ENCODE measurements around the gene TMEM163. TPM values are rescaled to one million over a fixed set of nuclear protein-coding genes. Genes with fewer than 3 reads are reported as not detected.
"Not testable (repeated sequence)": the region's sequence is repeated elsewhere in the genome, so short reads cannot be mapped to it uniquely, and the experiment has no call there.

The TMEM163 gene
- total and polyA plus RNA-seq, 3 donors from 2014 or later: 24.0 to 44.3 (median 37.3) TPM

DNA sequence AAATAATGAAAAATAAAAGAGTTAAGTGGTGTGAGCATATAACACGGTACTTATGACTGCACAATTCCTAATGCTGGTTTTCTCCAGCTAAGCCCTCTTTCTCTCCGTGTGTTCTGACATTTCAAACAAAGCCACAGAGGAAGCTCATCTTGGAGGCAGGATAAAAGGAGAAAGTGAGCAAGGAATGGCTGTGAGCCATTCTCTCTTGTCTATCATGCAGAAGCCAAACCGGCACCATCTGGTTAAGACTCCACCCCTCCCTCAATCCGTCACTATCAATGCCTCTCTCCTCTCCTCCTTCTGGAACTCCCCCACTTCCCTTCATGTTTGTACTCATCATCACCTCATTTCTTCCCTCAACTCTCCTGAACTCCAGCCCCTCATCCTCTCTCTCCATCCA, 210.4 kb downstream of the TMEM163 start:
- no peaks in the 10 kb centered on the region for H3K36me3 ChIP-seq (ENCODE audit: low read depth, missing control alignments)
- no peaks in the 10 kb centered on the region for H3K27me3 ChIP-seq
- no peak overlapping the region for H3K27ac ChIP-seq
- TF ChIP-seq POLR2A (IDR thresholded peaks at IDR 0.05): no peak
- TF ChIP-seq CTCF (IDR thresholded peaks at IDR 0.05): no peak
- H3K4me3 ChIP-seq: no peak overlapping the region
- 55 to 60% methylated on average over 4 of the region's 4 CpGs for WGBS, 2 donors
- intact Hi-C loops (cut with DNase I; ENCODE audit: low total_unique reads): no loop called here
- H3K9me3 ChIP-seq: no peaks in the 10 kb centered on the region
- DNase-seq: no peak
- no peaks in the 10 kb centered on the region for H3K4me1 ChIP-seq

DNA sequence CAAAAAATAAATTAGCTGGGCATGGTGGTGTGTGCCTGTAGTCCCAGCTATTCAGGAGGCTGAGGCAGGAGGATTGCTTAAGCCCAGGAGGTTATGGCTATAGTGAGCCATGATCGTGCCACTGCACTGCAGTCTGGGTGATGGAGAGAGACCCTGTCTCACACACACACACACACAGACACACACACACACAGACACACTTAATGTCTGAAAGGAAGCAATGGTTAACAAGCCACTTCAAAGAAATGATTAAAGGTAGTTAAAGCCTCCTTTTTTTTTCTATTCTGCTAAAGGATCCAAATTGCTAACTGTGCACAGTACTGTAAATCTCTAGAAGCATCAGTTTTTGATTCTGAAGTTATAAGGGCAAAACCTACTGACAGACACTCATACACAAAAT, 211.1 kb downstream of the TMEM163 start:
- 92% methylated on average over 1 of the region's 1 CpG; no CpG with 5 or more reads in 1 of the 2 donors for WGBS, 2 donors
- no peaks in the 10 kb centered on the region for H3K27me3 ChIP-seq
- intact Hi-C loops (cut with DNase I; ENCODE audit: low total_unique reads): no loop called here
- no peaks in the 10 kb centered on the region for H3K36me3 ChIP-seq (ENCODE audit: low read depth, missing control alignments)
- no peak overlapping the region for H3K4me3 ChIP-seq
- H3K9me3 ChIP-seq: no peaks in the 10 kb centered on the region
- H3K4me1 ChIP-seq: no peaks in the 10 kb centered on the region
- DNase-seq: no peak
- no peak overlapping the region for H3K27ac ChIP-seq
- TF ChIP-seq CTCF (IDR thresholded peaks at IDR 0.05) (no peak), POLR2A (IDR thresholded peaks at IDR 0.05) (no peak)

GRCh38 chr2:134507159-134507558, 211.6 kb downstream of the TMEM163 start:
- H3K9me3 ChIP-seq; H3K27ac ChIP-seq; H3K27me3 ChIP-seq; H3K4me3 ChIP-seq; DNase-seq; H3K4me1 ChIP-seq; H3K36me3 ChIP-seq (ENCODE audit: low read depth, missing control alignments); intact Hi-C loops (cut with DNase I; ENCODE audit: low total_unique reads): not testable (repeated sequence)
- 88 to 92% methylated on average over 8 of the region's 8 CpGs for whole genome bisulfite sequencing, 2 donors

DNA sequence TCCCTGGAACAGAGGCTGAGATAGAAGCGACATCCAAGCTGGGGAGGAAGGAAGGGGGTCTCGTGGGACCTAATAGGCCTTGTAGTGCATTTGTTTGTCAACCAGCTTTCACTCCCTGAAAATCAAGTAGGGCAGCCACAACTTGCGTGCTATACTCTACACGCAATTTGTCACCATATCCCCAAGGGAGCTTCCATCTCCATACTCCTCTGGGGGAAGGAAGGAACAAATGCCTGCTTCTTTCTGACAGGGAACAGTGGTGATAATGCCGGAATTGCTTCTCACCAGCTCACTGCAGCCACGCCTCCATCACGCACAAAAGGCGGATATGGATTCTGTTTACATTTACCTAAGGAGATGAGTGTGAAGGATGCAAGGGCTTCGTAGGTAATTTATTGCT, 213.4 kb downstream of the TMEM163 start:
- Histone ChIP-seq H3K9me3 (no peaks in the 10 kb centered on the region), H3K4me3 (no peak overlapping the region), H3K4me1 (no peaks in the 10 kb centered on the region), H3K27me3 (no peaks in the 10 kb centered on the region), H3K36me3 (ENCODE audit: low read depth, missing control alignments) (no peaks in the 10 kb centered on the region), H3K27ac (no peak overlapping the region)
- intact Hi-C loops (cut with DNase I; ENCODE audit: low total_unique reads): no loop called here
- 76 to 89% methylated on average over 9 of the region's 9 CpGs for WGBS, 2 donors
- no peak for DNase-seq
- TF ChIP-seq CTCF (IDR thresholded peaks at IDR 0.05) (no peak), POLR2A (IDR thresholded peaks at IDR 0.05) (no peak)

DNA sequence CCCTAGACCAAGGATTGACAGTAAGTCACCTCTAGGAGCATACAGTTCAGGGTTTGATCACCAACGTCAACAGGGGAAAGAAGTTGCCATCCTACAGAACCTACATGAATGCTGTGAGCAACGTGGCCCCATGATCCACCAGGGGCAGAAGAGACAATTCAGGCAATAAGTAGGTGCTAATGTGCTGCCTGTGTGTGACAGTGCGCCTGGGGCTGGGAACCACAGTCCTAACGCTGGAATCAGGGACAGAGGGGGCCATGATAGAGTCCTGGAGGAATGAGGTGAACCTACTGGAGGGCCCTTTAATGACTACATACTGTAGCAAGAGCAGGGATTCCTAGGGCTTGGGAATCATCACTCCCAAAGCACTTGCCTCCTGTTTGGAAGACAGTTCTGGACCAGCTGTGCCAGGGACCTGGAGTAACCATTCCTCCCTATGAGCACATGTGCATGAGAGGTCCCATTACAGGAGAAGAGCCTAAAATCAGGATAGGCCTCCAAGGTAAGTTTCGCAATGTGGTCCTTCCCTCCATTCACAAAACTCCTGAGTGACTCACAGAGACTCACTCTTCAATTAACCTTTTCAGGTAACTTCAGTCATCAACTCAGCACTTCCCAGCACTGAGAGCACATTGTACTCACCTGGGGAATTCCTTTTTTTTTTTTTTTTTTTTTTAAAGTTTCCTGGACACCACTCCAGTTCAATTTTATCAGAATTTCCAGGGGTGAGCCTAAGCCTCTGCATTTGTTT, 214.0 kb downstream of the TMEM163 start:
- Histone ChIP-seq H3K27ac (no peak overlapping the region), H3K4me3 (no peak overlapping the region), H3K4me1 (no peaks in the 10 kb centered on the region), H3K9me3 (no peaks in the 10 kb centered on the region), H3K27me3 (no peaks in the 10 kb centered on the region), H3K36me3 (ENCODE audit: low read depth, missing control alignments) (no peaks in the 10 kb centered on the region)
- TF ChIP-seq POLR2A (IDR thresholded peaks at IDR 0.05) (no peak), CTCF (IDR thresholded peaks at IDR 0.05) (no peak)
- WGBS, 2 donors: 71 to 75% methylated on average over 4 to 5 of the region's 5 CpGs
- intact Hi-C loops (cut with DNase I; ENCODE audit: low total_unique reads): no loop called here
- no peak for DNase-seq
